Kidney (tissue), 14 donors: Measurements from ENCODE around the gene MDM2. TPM values are rescaled to one million over a fixed set of nuclear protein-coding genes. Genes with fewer than 3 reads are reported as not detected.

Experiments
- DNase-seq, 5 donors: peaks; one replicate each; pipeline ENCODE4 v3.0.0-alpha.2; 2013 to 2020
- FAIRE-seq: peaks from 2 replicates; lab custom pipeline; 2012; peaks lifted over from hg19 to GRCh38; lab: Jason Lieb, UNC
- H3K27ac ChIP-seq, 2 donors: one replicate each; pipeline ENCODE4 v1.7.0; 2013; ENCODE audit warnings: low read depth in 2 of 2, low read length in 2 of 2, inconsistent platforms in 1 of 2
- H3K27me3 ChIP-seq: one replicate; pipeline ENCODE4 v1.7.1; 2013; ENCODE audit warnings: low read length, inconsistent platforms; ENCODE audit not compliant: control insufficient read depth, insufficient read depth
- H3K36me3 ChIP-seq, 3 donors: one replicate each; pipeline versions ENCODE4 v1.7.0 to v1.7.1; 2013; ENCODE audit warnings: low read length in 3 of 3, control low read depth in 1 of 3, inconsistent platforms in 1 of 3; ENCODE audit not compliant: insufficient read depth in 3 of 3, control insufficient read depth in 2 of 3
- H3K4me1 ChIP-seq, 3 donors: one replicate each; pipeline versions ENCODE4 v1.7.0 to v1.7.1; 2013; ENCODE audit warnings: low read length in 3 of 3, inconsistent platforms in 1 of 3, low read depth in 1 of 3; ENCODE audit not compliant: control insufficient read depth in 2 of 3, insufficient read depth in 2 of 3
- H3K4me3 ChIP-seq, 3 donors: one replicate each; pipeline versions ENCODE4 v1.7.0 to v1.8.1; 2013; ENCODE audit warnings: low read length in 3 of 3, control low read depth in 1 of 3, inconsistent platforms in 1 of 3
- H3K9ac ChIP-seq, 3 donors: one replicate each; pipeline versions ENCODE4 v1.7.0 to v1.7.1; 2013; ENCODE audit warnings: low read length in 3 of 3, control low read depth in 1 of 3, inconsistent platforms in 1 of 3
- H3K9me3 ChIP-seq, 3 donors: one replicate each; pipeline versions ENCODE4 v1.7.0 to v1.7.1; 2013; ENCODE audit warnings: low read length in 3 of 3, control low read depth in 1 of 3, inconsistent platforms in 1 of 3; ENCODE audit not compliant: control insufficient read depth in 2 of 3, insufficient read depth in 1 of 3
- CTCF ChIP-seq: IDR thresholded peaks from 3 replicates; pipeline ENCODE4 v1.5.1; 2012; ENCODE audit warnings: mild to moderate bottlenecking, moderate library complexity, borderline replicate concordance; ENCODE audit not compliant: insufficient read depth; ENCODE audit errors: extremely low read depth
- intact Hi-C: fragments of 100-400 bp; cut with DNase I; formaldehyde crosslinking; loops from one replicate; pipeline ENCODE4 v1.11.1; 2022
- polyA plus RNA-seq: library from polyadenylated mRNA; stranded (reverse); fragments of 350-450 nt; fragmentation: Illumina TruSeq; extraction: RNeasy Lipid Tissue Mini Kit (QIAGEN cat#74804); gene quantifications from one replicate; pipeline ENCODE4 v1.2.3, GENCODE V29; 2014; ENCODE audit warnings: low read depth, low replicate concordance; ENCODE audit not compliant: insufficient read depth
- total RNA-seq: library from RNA; stranded (reverse); fragmentation: NEBNext Ultra II Directional; extraction: Animal tissue kit (Norgen Biotek cat#: 25700); gene quantifications from one replicate; pipeline ENCODE4 v1.2.1, GENCODE V29; 2021
- donor health status: control.
- donor health status: control.
- donor health status: control.
- donor health status: control.
- donor health status: control.
- donor health status: DM: yes; HTN: yes; CAD: no.
- donor health status: Normal renal cell carcinoma (clear cell type).

MDM2 gene
- total and polyA plus RNA-seq, 2 donors from 2014 or later, result 38.5 to 103 TPM

- Histone ChIP-seq H3K36me3 (peaks cover 0 to 4% (median 0%) of the 10 kb centered on the region in 3 donors), H3K27ac (no peak overlapping the region), H3K9ac (no peak overlapping the region), H3K27me3 (no peaks in the 10 kb centered on the region), H3K9me3 (no peaks in the 10 kb centered on the region), H3K4me1 (peaks cover 3 to 13% (median 9%) of the 10 kb centered on the region in 3 donors), H3K4me3 (no peak overlapping the region)
- intact Hi-C loops, result no loop called here
- no peak for DNase-seq
- TF ChIP-seq CTCF, result no peak
- no peak for FAIRE-seq
These were observed 85.2 kb downstream of the MDM2 start for GRCh38 chr12:68893201-68893600.

DNA sequence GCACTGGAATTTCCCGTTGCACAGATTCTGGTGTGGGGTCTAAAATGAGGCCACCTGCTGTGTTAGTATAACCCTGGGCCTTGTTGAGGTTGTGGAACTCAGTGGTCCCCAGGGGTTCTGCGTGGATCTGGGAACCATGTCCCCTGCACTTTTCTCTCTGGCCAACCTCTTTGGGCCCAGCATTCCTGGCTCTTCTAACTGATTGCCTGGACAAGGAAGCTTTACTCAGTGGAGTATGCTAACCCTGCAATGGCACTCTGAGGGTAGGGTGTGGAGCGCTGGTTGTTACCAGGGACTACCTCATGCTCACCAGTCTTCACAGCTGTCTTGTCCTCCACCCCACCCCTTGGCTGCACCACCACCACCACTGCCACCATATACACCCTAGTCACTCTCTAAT is 85.8 kb downstream of the MDM2 start:
- H3K27ac ChIP-seq, result no peak overlapping the region
- no peaks in the 10 kb centered on the region for H3K9me3 ChIP-seq
- H3K27me3 ChIP-seq, result no peaks in the 10 kb centered on the region
- no peak overlapping the region for H3K9ac ChIP-seq
- FAIRE-seq (no peak), DNase-seq (no peak)
- TF ChIP-seq CTCF, result no peak
- H3K4me3 ChIP-seq, result no peak overlapping the region
- H3K4me1 ChIP-seq, result peaks cover 3 to 18% (median 13%) of the 10 kb centered on the region in 3 donors
- intact Hi-C loops, result no loop called here
- peaks cover 0 to 4% (median 0%) of the 10 kb centered on the region in 3 donors for H3K36me3 ChIP-seq

GRCh38 chr12:68894276-68894855 is 86.4 kb downstream of the MDM2 start:
- DNase-seq (no peak), FAIRE-seq (no peak)
- intact Hi-C loops, result no loop called here
- no peaks in the 10 kb centered on the region for H3K27me3 ChIP-seq
- H3K4me3 ChIP-seq, result no peak overlapping the region
- H3K27ac ChIP-seq, result no peak overlapping the region
- peaks cover 0 to 4% (median 0%) of the 10 kb centered on the region in 3 donors for H3K36me3 ChIP-seq
- no peak overlapping the region for H3K9ac ChIP-seq
- H3K9me3 ChIP-seq, result no peaks in the 10 kb centered on the region
- no peak for TF ChIP-seq CTCF
- peaks cover 3 to 22% (median 14%) of the 10 kb centered on the region in 3 donors for H3K4me1 ChIP-seq
